Measurements from ENCODE around the gene TRAPPC3L.

TRAPPC3L gene

DNA sequence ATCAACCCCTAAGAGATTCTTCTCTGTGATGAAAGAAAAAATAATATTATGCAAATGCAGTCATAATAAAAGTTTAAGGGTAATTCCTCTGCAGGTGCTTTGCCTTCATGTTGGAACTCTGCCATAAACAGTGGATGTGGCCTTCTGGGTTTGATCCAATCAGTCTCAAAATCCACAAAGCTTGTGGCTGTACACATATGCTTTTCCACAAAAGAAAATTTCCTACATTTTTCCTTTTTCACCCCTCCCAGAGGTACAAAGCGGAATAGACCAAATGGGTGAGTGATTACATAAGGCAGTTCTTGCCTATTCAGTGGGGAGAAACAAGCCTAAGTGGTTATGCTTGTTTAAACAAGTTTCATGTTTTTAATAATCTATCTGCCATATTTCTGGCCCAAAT is 17.4 kb downstream of the TRAPPC3L start:
- no peaks in the 10 kb centered on the region for H3K27me3 ChIP-seq
- H3K9me3 ChIP-seq, result no peaks in the 10 kb centered on the region
- H3K27ac ChIP-seq, result no peak overlapping the region
- peaks cover 4 to 14% of the 10 kb centered on the region in 2 experiments for H3K4me1 ChIP-seq (ENCODE audit: control insufficient read depth in 1 of 2, insufficient read depth in 1 of 2, low read depth in 1 of 2, low read length in 1 of 2)
- H3K4me3 ChIP-seq (ENCODE audit: low read depth in 1 of 2, low read length in 1 of 2), result no peak overlapping the region
- no peak for TF ChIP-seq CTCF (IDR thresholded peaks at IDR 0.05)
- no peaks in the 10 kb centered on the region for H3K36me3 ChIP-seq

- H3K9me3 ChIP-seq, result no peaks in the 10 kb centered on the region
- H3K27ac ChIP-seq, result no peak overlapping the region
- H3K27me3 ChIP-seq, result no peaks in the 10 kb centered on the region
- no peak for TF ChIP-seq CTCF (IDR thresholded peaks at IDR 0.05)
- no peaks in the 10 kb centered on the region for H3K4me1 ChIP-seq (ENCODE audit: control insufficient read depth in 1 of 2, insufficient read depth in 1 of 2, low read depth in 1 of 2, low read length in 1 of 2)
- no peak overlapping the region for H3K4me3 ChIP-seq (ENCODE audit: low read depth in 1 of 2, low read length in 1 of 2)
- no peaks in the 10 kb centered on the region for H3K36me3 ChIP-seq
Observed at GRCh38 chr6:116524236-116524635, 21.2 kb downstream of the TRAPPC3L start.

DNA sequence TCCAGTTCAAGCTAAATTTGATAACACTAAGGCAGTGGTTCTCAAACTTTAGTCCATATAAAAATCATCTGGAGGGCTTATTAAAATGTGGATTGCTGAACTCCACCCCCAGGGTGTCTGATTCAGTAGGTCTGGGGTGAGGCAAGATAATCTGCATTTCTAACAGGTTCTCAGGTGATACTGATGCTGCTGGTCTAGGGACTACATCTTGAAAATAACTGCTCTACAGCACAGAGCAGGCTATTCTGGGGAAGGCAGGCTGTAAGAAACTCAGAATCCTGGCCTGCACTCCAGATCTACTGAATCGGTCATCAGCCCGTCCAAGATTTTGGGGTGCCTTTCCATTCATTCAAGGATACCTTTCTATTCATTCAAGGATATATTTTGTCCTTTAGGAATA is 22.6 kb downstream of the TRAPPC3L start:
- H3K9me3 ChIP-seq, result no peaks in the 10 kb centered on the region
- H3K36me3 ChIP-seq, result no peaks in the 10 kb centered on the region
- no peak for TF ChIP-seq CTCF (IDR thresholded peaks at IDR 0.05)
- no peaks in the 10 kb centered on the region for H3K4me1 ChIP-seq (ENCODE audit: control insufficient read depth in 1 of 2, insufficient read depth in 1 of 2, low read depth in 1 of 2, low read length in 1 of 2)
- no peaks in the 10 kb centered on the region for H3K27me3 ChIP-seq
- no peak overlapping the region for H3K27ac ChIP-seq
- no peak overlapping the region for H3K4me3 ChIP-seq (ENCODE audit: low read depth in 1 of 2, low read length in 1 of 2)

GRCh38 chr6:116518621-116519368 is 26.7 kb downstream of the TRAPPC3L start:
- Histone ChIP-seq H3K27me3 (no peaks in the 10 kb centered on the region), H3K4me1 (ENCODE audit: control insufficient read depth in 1 of 2, insufficient read depth in 1 of 2, low read depth in 1 of 2, low read length in 1 of 2) (peaks cover 0 to 9% of the 10 kb centered on the region in 2 experiments), H3K9me3 (no peaks in the 10 kb centered on the region), H3K36me3 (no peaks in the 10 kb centered on the region), H3K4me3 (ENCODE audit: low read depth in 1 of 2, low read length in 1 of 2) (no peak overlapping the region), H3K27ac (no peak overlapping the region)
- no peak for TF ChIP-seq CTCF (IDR thresholded peaks at IDR 0.05)

DNA sequence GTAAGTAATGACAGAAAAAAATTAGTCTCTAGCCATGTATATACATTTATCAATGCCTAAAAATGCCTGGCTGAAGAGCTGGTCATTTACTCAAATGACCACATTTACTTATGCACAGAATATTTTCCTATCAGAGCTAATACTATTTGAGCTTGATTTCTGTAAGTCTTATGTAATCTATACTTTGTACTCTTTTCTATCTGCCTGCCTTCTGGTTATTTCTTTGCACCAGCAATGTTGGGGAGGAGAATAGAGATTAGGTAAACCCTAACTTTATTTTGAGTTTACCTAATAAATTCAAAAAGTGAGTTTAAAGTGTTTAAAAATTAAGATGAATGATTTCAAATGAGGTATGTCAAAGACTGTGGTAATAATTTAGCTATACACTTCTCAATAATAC is 30.3 kb downstream of the TRAPPC3L start:
- H3K36me3 ChIP-seq, result no peaks in the 10 kb centered on the region
- H3K4me1 ChIP-seq (ENCODE audit: control insufficient read depth in 1 of 2, insufficient read depth in 1 of 2, low read depth in 1 of 2, low read length in 1 of 2), result peaks cover 0 to 11% of the 10 kb centered on the region in 2 experiments
- no peaks in the 10 kb centered on the region for H3K9me3 ChIP-seq
- TF ChIP-seq CTCF (IDR thresholded peaks at IDR 0.05), result no peak
- H3K27ac ChIP-seq, result no peak overlapping the region
- H3K4me3 ChIP-seq (ENCODE audit: low read depth in 1 of 2, low read length in 1 of 2), result no peak overlapping the region
- no peaks in the 10 kb centered on the region for H3K27me3 ChIP-seq
